ENCODE data around the gene KIF1C.

Gene KIF1C

GRCh38 chr17:4968486-4969046, 29.2 kb upstream of the KIF1C start:
- DNase-seq (ENCODE audit: low read depth in 4 of 4, low spot score in 1 of 4): no peak

- DNase-seq (ENCODE audit: low read depth in 4 of 4, low spot score in 1 of 4): peak in 2 of 4 experiments; percentile 38 to 59
These were observed 28.7 kb upstream of the KIF1C start for GRCh38 chr17:4969047-4969550.

DNA sequence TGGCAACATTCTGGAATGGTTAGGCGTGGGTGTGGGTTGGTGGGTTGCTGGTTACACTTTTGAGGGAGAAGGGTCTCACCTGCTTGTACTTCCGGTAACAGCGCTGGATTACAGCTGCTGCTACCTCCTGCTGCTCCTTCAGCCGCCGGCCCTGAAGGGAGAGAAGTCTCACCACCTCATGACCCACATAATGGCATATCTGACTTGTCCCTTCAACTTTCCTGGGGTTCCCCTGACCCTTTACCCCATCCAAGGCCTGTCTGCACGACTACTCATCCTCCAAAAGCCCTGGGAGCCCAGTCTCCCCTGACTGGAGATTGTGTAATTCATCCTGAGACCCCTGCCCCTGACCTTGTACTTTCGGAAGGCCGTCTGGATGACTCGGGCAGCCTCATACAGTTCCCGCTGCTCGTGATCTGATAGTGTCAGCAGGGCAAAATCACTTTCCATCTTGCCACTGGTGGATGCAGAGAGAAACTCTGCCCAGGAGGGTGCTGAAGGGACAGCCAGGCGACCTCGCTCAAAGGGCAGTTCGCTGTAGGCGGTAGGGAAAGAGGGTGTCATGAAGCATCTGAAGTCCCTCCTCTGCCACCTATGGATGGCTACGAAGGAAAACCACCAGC, 28.1 kb upstream of the KIF1C start:
- no peak for DNase-seq (ENCODE audit: low read depth in 4 of 4, low spot score in 1 of 4)

DNA sequence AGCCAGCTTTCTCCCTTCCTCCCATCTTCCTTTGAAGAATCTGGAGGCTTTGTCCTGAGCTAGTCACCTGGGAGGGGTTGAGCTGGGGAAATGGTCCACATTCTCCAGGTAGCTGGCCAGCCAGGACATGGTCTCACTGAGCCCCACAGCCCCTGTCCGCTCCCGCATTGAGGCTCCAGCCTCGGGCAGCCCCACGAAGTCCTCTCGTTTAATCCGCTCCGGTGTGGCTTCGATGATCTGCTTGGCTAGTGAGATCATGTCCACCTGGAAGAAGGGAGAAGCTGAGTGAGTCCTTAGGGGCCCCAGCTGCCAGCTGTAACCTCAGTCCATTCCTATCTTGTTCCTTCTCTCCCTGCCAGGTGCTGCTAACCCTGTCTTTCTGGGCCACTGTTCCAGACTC, 27.5 kb upstream of the KIF1C start:
- DNase-seq (ENCODE audit: low read depth in 4 of 4, low spot score in 1 of 4): no peak

- DNase-seq (ENCODE audit: low read depth in 4 of 4, low spot score in 1 of 4): no peak
These were observed 25.9 kb upstream of the KIF1C start for GRCh38 chr17:4971826-4972225.

GRCh38 chr17:4972322-4972721, 25.4 kb upstream of the KIF1C start:
- no peak for DNase-seq (ENCODE audit: low read depth in 4 of 4, low spot score in 1 of 4)

DNA sequence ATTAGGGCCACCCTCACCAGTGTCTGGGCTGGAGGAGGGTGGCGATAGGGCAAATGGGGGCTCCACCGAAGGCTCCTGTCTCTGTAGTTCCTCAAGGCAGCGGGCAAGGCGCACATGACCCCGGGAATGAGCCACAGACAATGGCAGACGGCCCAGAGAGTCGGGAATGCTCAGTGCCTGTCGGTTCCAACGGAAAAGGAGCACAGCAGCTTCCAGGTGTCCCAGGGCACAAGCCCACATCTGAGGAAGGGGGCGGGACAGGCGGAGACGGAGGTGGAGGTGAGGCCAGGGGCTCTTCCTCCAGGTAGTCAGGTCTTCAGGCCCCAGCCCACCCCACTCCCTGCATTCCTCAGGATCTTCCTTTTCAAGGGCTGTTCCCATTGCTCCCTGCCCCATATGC, 25.0 kb upstream of the KIF1C start:
- DNase-seq (ENCODE audit: low read depth in 4 of 4, low spot score in 1 of 4): no peak

GRCh38 chr17:4973256-4974114, 24.3 kb upstream of the KIF1C start:
- no peak for DNase-seq (ENCODE audit: low read depth in 4 of 4, low spot score in 1 of 4)

GRCh38 chr17:4974115-4974670, 23.6 kb upstream of the KIF1C start:
- DNase-seq (ENCODE audit: low read depth in 4 of 4, low spot score in 1 of 4): no peak

DNA sequence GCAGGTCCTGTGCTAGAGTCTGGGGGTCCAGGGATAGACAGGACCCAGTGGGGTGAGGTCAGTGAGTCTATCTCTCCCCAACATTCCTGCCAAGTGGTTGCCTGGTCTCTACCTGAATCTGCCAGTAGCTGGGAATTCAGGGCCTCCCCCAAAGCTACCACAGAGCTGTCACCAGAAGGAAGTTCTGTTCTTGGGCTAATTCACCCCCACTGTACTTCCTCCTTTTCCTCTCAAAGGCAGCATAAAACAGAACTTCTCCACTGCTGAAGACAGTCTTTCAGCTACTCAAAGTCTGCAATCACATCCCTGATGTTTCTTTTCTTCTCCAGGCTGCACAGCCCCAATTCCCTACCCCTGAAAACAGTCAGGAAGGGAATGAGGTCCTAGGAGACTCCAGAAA, 19.0 kb upstream of the KIF1C start:
- DNase-seq (ENCODE audit: low read depth in 4 of 4, low spot score in 1 of 4): no peak

GRCh38 chr17:4980644-4981216, 17.0 kb upstream of the KIF1C start:
- peak in 1 of 4 experiments; percentile 36 for DNase-seq (ENCODE audit: low read depth in 4 of 4, low spot score in 1 of 4)

GRCh38 chr17:4982305-4982704, 15.4 kb upstream of the KIF1C start:
- no peak for DNase-seq (ENCODE audit: low read depth in 4 of 4, low spot score in 1 of 4)

GRCh38 chr17:4986403-4986802, 11.3 kb upstream of the KIF1C start:
- no peak for DNase-seq (ENCODE audit: low read depth in 4 of 4, low spot score in 1 of 4)

GRCh38 chr17:4986951-4987766, 10.6 kb upstream of the KIF1C start, which contains the start of gene CAMTA2:
CAMTA2 (minus strand) TSS chr17:4987675; CDS start chr17:4986222, 1,453 bp downstream.
- peak; percentile 80 to 88 (median 86) for DNase-seq (ENCODE audit: low read depth in 4 of 4, low spot score in 1 of 4)

- DNase-seq (ENCODE audit: low read depth in 4 of 4, low spot score in 1 of 4): no peak
These were observed 9.8 kb upstream of the KIF1C start for GRCh38 chr17:4987767-4988567.

GRCh38 chr17:4994081-4994595, 3.6 kb upstream of the KIF1C start:
- DNase-seq (ENCODE audit: low read depth in 4 of 4, low spot score in 1 of 4): no peak

DNA sequence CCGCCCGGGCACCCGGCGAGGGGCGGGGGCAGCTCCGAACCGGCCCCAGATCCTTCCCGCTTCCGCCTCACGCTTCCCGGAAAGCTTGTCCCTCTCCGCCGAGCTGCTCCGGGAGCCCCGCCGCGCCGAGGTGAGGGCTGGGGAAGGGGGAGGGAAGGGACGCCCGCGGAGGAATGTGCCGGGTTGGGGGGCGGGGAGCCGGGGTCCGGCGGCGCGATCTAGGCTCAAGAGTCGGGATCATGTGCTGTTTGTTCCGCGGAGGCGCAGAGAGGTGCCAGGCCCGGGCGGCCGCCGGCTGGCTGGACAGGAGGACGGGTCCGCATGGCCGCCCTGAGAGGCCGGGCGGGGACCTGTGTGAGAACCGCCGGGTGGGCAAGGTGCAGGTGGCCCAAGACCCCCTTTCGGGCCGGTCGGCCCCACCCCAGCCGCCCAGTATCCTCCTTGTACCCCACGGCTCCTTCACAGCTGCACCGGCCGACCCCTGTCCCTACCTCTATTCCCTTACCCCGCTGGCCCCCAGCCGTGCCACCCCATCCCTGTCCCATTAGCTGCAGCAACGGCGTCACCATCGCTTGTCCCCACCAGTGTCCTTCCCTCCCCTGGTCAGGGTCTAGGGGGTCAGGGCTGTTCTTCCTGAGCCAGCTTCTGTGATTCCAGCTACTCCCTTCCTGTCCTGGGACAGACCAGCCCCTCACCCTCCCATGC, 429 bp downstream of the KIF1C start:
- DNase-seq (ENCODE audit: low read depth in 4 of 4, low spot score in 1 of 4): no peak

- no peak for DNase-seq (ENCODE audit: low read depth in 4 of 4, low spot score in 1 of 4)
These were observed 1.1 kb downstream of the KIF1C start for GRCh38 chr17:4998732-4999429.
